ENCODE results near the gene ABHD2. TPM values are rescaled to one million over a fixed set of nuclear protein-coding genes. Genes with fewer than 3 reads are reported as not detected.
A peak's percentile ranks its signal among the peaks of the same experiment; 100 is the strongest.

The ABHD2 gene
- total RNA-seq, 4 donors from 2014 or later = 49.8 to 82.3 (median 72.1) TPM

- no peaks in the 10 kb centered on the region for H3K27me3 ChIP-seq
- WGBS = 97% methylated on average over 12 of the region's 12 CpGs
- no peak for DNase-seq (ENCODE audit: extremely low spot score)
- H3K4me3 ChIP-seq = no peak overlapping the region
- intact Hi-C loops (cut with DNase I) = loop anchor here (10.0 kb wide), 2 partner anchors 105 to 235 kb away; no protein-coding TSS in a partner anchor
- H3K4me1 ChIP-seq = peaks cover 10 to 25% (median 19%) of the 10 kb centered on the region in 4 donors
- H3K36me3 ChIP-seq = peaks cover 22 to 64% (median 40%) of the 10 kb centered on the region in 4 donors
- TF ChIP-seq POLR2A (IDR thresholded peaks at IDR 0.05; ENCODE audit: low read depth) (no peak), CTCF (IDR thresholded peaks at IDR 0.05) (no peak), POLR2AphosphoS5 (IDR thresholded peaks at IDR 0.05) (no peak), EP300 (IDR thresholded peaks at IDR 0.05) (no peak)
- peak overlapping the region; percentile 3 to 69 (median 36) for H3K27ac ChIP-seq (replicated peaks in 1 of 4)
- no peaks in the 10 kb centered on the region for H3K9me3 ChIP-seq
These were observed 111.9 kb downstream of the ABHD2 start for GRCh38 chr15:89200182-89200581.

- DNase-seq (ENCODE audit: extremely low spot score) = no peak
- no peak overlapping the region for H3K4me3 ChIP-seq
- WGBS = 84% methylated on average over 20 of the region's 20 CpGs
- peaks cover 14 to 53% (median 32%) of the 10 kb centered on the region in 4 donors for H3K36me3 ChIP-seq
- intact Hi-C loops (cut with DNase I) = loop anchor here (10.0 kb wide), 2 partner anchors 103 to 233 kb away; no protein-coding TSS in a partner anchor
- no peaks in the 10 kb centered on the region for H3K9me3 ChIP-seq
- no peak for TF ChIP-seq EP300 (IDR thresholded peaks at IDR 0.05)
- no peak for TF ChIP-seq POLR2A (IDR thresholded peaks at IDR 0.05; ENCODE audit: low read depth)
- no peak for TF ChIP-seq POLR2AphosphoS5 (IDR thresholded peaks at IDR 0.05)
- TF ChIP-seq CTCF (IDR thresholded peaks at IDR 0.05) = no peak
- no peak overlapping the region for H3K27ac ChIP-seq (replicated peaks in 1 of 4)
- peaks cover 10 to 25% (median 17%) of the 10 kb centered on the region in 4 donors for H3K4me1 ChIP-seq
- no peaks in the 10 kb centered on the region for H3K27me3 ChIP-seq
These were observed 113.3 kb downstream of the ABHD2 start for GRCh38 chr15:89201465-89202005.

- Histone ChIP-seq H3K4me3 (no peak overlapping the region), H3K27ac (replicated peaks in 1 of 4) (no peak overlapping the region), H3K4me1 (peaks cover 9 to 17% (median 14%) of the 10 kb centered on the region in 4 donors), H3K9me3 (no peaks in the 10 kb centered on the region), H3K36me3 (peaks cover 11 to 31% (median 21%) of the 10 kb centered on the region in 4 donors), H3K27me3 (no peaks in the 10 kb centered on the region)
- WGBS = 69% methylated on average over 2 of the region's 2 CpGs
- TF ChIP-seq POLR2A (IDR thresholded peaks at IDR 0.05; ENCODE audit: low read depth) = no peak
- no peak for TF ChIP-seq CTCF (IDR thresholded peaks at IDR 0.05)
- TF ChIP-seq EP300 (IDR thresholded peaks at IDR 0.05) = no peak
- no peak for TF ChIP-seq POLR2AphosphoS5 (IDR thresholded peaks at IDR 0.05)
- no peak for DNase-seq (ENCODE audit: extremely low spot score)
- intact Hi-C loops (cut with DNase I) = loop anchor here (10.0 kb wide), 2 partner anchors 101 to 231 kb away; no protein-coding TSS in a partner anchor
These were observed 115.5 kb downstream of the ABHD2 start for GRCh38 chr15:89203705-89204273.

GRCh38 chr15:89205991-89206585 is 117.8 kb downstream of the ABHD2 start:
- WGBS = 75% methylated on average over 14 of the region's 14 CpGs
- TF ChIP-seq CTCF (IDR thresholded peaks at IDR 0.05) (no peak), EP300 (IDR thresholded peaks at IDR 0.05) (no peak), POLR2AphosphoS5 (IDR thresholded peaks at IDR 0.05) (no peak), POLR2A (IDR thresholded peaks at IDR 0.05; ENCODE audit: low read depth) (no peak)
- Histone ChIP-seq H3K27ac (replicated peaks in 1 of 4) (no peak overlapping the region), H3K4me3 (no peak overlapping the region), H3K4me1 (peaks cover 4 to 9% (median 8%) of the 10 kb centered on the region in 4 donors), H3K27me3 (no peaks in the 10 kb centered on the region), H3K9me3 (no peaks in the 10 kb centered on the region), H3K36me3 (peaks cover 0 to 8% (median 4%) of the 10 kb centered on the region in 4 donors)
- intact Hi-C loops (cut with DNase I) = loop anchor here (5.0 to 10.0 kb wide), 3 partner anchors 36 to 229 kb away; partner anchors contain the start of gene FANCI
- no peak for DNase-seq (ENCODE audit: extremely low spot score)

Measured in esophagus muscularis mucosa (tissue), 4 donors.